Astrocyte (in vitro differentiated cells and primary cell): ENCODE measurements around the gene FKBP10.

Experiments used
- EZH2 ChIP-seq: IDR thresholded peaks from 2 replicates; pipeline ENCODE4 v1.6.1; 2012; ENCODE audit warnings: mild to moderate bottlenecking, low read length, inconsistent platforms; ENCODE audit not compliant: insufficient read depth
- TF ChIP-seq, protein P1 (sequence below): IDR thresholded peaks from 2 replicates; pipeline ENCODE4 v1.5.1; 2011; ENCODE audit warnings: low read depth, mild to moderate bottlenecking, inconsistent platforms, low read length, moderate library complexity; ENCODE audit not compliant: insufficient read depth

DNA sequence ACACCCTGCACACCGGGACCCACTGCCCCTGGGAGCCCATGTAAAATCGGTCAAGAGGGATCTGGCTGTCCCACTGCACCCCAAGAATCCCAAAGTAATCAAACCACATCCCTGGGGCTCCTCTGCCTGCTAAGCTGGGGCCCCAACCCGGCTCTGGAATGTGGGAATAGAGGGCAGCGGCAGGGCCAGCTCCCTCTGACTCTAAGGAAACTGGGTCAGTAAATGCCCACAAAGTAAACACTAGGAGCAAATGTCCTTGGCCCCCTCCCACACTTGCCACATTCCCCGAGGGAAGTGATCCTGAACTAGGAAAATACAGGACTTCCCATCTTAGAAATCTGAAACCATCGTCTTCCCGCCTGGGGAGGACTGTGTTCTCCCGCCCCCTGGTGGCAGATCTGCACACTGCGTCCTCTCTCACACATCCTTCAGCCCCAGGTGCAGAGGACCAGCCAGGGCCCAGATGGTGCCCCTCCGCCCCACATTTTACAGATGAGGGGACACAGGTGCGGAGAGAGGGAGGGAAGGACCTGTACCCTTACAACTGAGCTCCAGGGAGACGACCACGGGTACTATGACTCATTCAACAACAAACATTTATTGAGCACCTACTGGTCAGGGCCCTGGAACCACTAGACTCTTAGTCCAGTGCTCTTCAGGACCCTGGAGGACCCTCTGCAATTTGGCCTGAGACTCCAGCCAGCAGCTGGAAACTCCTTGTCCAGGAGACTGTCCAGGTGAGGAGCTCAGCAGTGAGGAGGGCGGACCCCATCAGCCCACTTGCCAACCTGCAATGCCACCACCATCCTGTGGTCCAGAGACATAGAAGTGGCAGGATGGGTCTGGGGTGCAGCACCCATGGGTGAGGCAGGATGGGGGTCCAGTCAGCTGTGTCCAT lies 11.2 kb upstream of the FKBP10 start:
- TF ChIP-seq, protein P1, sequence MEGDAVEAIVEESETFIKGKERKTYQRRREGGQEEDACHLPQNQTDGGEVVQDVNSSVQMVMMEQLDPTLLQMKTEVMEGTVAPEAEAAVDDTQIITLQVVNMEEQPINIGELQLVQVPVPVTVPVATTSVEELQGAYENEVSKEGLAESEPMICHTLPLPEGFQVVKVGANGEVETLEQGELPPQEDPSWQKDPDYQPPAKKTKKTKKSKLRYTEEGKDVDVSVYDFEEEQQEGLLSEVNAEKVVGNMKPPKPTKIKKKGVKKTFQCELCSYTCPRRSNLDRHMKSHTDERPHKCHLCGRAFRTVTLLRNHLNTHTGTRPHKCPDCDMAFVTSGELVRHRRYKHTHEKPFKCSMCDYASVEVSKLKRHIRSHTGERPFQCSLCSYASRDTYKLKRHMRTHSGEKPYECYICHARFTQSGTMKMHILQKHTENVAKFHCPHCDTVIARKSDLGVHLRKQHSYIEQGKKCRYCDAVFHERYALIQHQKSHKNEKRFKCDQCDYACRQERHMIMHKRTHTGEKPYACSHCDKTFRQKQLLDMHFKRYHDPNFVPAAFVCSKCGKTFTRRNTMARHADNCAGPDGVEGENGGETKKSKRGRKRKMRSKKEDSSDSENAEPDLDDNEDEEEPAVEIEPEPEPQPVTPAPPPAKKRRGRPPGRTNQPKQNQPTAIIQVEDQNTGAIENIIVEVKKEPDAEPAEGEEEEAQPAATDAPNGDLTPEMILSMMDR: peak; percentile 91
- no peak for TF ChIP-seq EZH2
